AG04449 (cell line): ENCODE results near the gene NUP214.
"Not testable (repeated sequence)": the region's sequence is repeated elsewhere in the genome, so short reads cannot be mapped to it uniquely, and the experiment has no call there.

Experiments used
- CTCF ChIA-PET: fragments of 350-600 bp; formaldehyde crosslinking; extraction: SDS; loops from one replicate; lab custom pipeline; 2021; ENCODE audit warnings: antibody characterized with exemption; lab: Yijun Ruan, JAX
- POLR2A ChIA-PET: fragments of 400-600, 350-600 bp; formaldehyde crosslinking; extraction: SDS; loops from one replicate; lab custom pipeline; 2020; ENCODE audit warnings: antibody characterized with exemption, inconsistent platforms; lab: Yijun Ruan, JAX
- DNase-seq: peaks from one replicate; pipeline ENCODE4 v3.0.0-alpha.2; 2010; ENCODE audit warnings: low read depth, low spot score
- H3K4me3 ChIP-seq: 2 replicates; pipeline ENCODE4 v1.5.1; 2011; ENCODE audit warnings: low read depth, mild to moderate bottlenecking, control low read depth, low read length
- TF ChIP-seq, protein P1 (sequence below): IDR thresholded peaks from one replicate; pipeline ENCODE4 v1.5.1; 2011; ENCODE audit warnings: mild to moderate bottlenecking, moderate library complexity, low read length, control low read depth, inconsistent platforms; ENCODE audit not compliant: insufficient read depth; ENCODE audit errors: missing control alignments

Gene NUP214

DNA sequence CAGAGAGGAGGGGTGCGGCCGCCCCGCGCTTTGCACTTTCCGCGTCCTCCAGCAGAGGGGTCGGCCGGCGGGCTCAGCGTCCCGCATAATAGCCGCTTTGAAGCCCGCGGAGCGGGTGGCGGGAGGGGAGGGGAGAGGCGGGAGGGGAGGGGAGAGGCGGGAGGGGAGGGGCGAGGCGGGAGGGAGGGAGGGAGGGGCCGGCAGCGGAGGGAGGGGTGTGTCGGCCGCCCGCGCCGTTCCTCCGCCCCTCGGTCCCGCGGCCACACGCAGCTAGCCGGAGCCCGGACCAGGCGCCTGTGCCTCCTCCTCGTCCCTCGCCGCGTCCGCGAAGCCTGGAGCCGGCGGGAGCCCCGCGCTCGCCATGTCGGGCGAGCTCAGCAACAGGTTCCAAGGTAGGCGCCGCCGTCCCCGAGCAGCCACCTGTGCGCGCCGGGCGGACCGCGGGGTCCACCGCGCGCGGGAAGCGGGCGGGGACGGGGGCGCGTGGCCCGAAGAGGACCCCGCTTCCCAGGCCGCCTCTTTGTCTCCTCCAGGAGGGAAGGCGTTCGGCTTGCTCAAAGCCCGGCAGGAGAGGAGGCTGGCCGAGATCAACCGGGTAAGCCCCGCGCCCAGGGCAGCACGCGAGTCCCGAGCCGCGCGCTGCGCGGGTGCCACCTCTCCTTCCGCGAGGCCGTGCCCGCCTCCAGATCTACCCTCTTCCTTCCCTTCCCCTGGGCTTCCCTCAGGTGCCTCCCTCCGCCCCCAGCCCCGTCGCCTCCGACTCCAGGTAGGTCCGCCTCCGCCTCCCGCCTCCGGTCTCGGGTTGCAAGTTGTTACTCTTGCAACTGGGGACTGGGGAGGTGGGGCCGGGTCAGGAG, 28.9 kb upstream of the NUP214 start, which contains the start of gene AIF1L:
AIF1L (plus strand) TSS at position 263 of the 857 bp plus-strand sequence; CDS start at position 362, 99 bp downstream.
- POLR2A ChIA-PET = no interaction called here
- H3K4me3 ChIP-seq = peak within 1 kb of the TSS; percentile 8; the same call in 1 of the 2 replicates
- TF ChIP-seq, protein P1, sequence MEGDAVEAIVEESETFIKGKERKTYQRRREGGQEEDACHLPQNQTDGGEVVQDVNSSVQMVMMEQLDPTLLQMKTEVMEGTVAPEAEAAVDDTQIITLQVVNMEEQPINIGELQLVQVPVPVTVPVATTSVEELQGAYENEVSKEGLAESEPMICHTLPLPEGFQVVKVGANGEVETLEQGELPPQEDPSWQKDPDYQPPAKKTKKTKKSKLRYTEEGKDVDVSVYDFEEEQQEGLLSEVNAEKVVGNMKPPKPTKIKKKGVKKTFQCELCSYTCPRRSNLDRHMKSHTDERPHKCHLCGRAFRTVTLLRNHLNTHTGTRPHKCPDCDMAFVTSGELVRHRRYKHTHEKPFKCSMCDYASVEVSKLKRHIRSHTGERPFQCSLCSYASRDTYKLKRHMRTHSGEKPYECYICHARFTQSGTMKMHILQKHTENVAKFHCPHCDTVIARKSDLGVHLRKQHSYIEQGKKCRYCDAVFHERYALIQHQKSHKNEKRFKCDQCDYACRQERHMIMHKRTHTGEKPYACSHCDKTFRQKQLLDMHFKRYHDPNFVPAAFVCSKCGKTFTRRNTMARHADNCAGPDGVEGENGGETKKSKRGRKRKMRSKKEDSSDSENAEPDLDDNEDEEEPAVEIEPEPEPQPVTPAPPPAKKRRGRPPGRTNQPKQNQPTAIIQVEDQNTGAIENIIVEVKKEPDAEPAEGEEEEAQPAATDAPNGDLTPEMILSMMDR = no peak
- CTCF ChIA-PET = interaction anchor here (1.1 kb wide), 1 partner anchor 12 kb away, joined by 3 read pairs; no protein-coding TSS in a partner anchor
- DNase-seq = no peak

DNA sequence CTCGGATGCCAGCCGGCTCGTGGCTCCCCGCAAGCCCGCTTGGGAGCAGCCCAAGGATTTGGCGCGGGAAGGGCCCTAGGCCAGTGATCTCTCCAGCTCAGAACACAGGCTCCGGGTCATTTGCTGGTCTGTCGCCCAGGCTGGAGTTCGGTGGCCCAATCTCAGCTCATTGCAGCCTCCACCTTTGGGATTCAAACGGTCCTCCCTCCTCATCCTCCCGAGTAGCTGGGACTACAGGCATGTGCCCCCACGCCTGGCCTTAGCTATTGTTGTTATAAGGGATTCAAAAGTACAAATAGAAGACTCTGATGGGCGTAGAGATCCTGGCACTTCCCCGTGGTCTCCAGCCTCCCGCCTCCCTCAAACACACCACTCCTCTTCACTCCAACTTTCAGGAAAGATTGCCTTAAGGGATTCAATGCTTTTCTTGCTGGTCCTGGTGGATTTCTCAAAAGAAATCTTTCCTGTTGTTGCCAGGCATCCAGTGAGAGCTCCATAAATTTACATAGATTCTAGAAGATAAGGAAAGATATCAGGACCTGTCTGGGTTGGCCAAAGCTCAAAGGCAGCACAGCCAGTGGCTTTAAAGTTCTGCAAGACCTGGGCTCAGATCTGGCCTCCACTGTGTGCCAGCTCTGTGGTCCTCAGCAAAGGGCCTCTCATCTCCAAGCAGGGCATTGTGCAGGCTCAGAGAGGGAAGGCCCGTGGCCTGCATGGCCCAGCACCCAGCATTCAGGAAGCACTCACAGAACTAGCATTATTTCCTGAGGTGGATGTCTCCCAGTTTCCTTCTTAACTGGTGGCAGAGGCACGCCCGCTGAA, 28.0 kb upstream of the NUP214 start:
- TF ChIP-seq, protein P1 = no peak
- POLR2A ChIA-PET = interaction anchor here (0.7 kb wide), 1 partner anchor 208 kb away, joined by 3 read pairs; no protein-coding TSS in a partner anchor
- CTCF ChIA-PET = interaction anchor here (1.1 kb wide), 1 partner anchor 11 kb away, joined by 3 read pairs; no protein-coding TSS in a partner anchor
- DNase-seq = no peak
- no peak overlapping the region for H3K4me3 ChIP-seq

DNA sequence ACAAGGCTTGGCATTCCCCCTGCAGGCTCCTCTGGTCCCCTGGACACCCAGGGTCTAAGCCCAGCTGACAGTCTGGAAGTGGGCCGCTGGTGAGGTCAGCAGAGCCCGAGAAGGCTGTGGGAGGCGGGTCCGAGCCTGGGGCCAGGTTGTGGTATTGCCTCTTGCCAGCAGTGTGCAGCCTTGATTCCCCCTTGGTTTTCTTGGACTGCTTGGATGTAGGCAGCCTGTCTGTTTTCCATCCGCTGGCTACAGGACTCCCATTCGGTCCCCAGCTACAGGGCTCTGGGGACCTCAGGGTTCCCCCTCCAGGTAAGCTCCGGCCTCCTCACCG, 27.5 kb upstream of the NUP214 start:
- CTCF ChIA-PET = interaction anchor here (1.6 kb wide), 1 partner anchor 41 kb away, joined by 4 read pairs; no protein-coding TSS in a partner anchor
- POLR2A ChIA-PET = interaction anchor here (0.7 kb wide), 1 partner anchor 207 kb away, joined by 3 read pairs; no protein-coding TSS in a partner anchor
- no peak for DNase-seq
- TF ChIP-seq, protein P1 = no peak
- no peak overlapping the region for H3K4me3 ChIP-seq

DNA sequence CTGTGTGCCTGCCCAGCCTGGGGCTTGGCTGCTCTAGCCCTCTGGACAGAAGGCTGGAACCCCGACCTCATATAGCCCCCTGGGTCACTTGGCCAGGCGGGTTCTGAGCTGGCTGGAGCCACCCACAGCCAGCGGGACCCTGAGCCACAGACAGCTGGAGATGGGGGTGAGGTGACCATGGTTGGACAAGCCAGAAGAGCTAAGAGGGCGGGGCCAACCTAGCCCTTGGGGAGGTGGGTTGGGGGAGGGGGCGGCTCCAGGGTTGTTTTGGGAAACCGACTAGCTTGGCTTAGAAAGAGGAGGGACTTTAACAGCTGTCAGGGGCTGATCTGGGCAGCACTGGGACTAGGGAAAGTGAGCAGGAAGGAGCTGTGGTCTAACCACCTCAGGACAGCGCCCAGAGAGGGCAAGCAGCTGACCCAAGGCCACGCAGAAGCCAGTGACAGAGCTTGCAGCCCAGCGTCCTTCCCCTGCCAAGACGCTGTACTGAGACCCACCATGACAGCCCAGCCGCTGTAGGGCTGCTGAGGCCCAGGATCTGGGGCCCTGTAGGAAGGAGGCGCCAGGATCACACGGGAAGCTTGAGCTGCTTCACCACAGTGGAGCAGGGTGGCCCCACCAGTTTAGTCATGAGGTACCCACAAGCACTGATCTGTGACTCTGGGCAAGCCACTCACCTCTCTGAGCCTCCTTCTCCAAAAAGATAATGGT, 26.8 kb upstream of the NUP214 start:
- ChIA-PET POLR2A (no interaction called here), CTCF (interaction anchor here (0.9 to 1.6 kb wide), 3 partner anchors 31 to 238 kb away, joined by 3 to 4 read pairs (median 4); no protein-coding TSS in a partner anchor)
- TF ChIP-seq, protein P1 = no peak
- no peak overlapping the region for H3K4me3 ChIP-seq
- DNase-seq = no peak

DNA sequence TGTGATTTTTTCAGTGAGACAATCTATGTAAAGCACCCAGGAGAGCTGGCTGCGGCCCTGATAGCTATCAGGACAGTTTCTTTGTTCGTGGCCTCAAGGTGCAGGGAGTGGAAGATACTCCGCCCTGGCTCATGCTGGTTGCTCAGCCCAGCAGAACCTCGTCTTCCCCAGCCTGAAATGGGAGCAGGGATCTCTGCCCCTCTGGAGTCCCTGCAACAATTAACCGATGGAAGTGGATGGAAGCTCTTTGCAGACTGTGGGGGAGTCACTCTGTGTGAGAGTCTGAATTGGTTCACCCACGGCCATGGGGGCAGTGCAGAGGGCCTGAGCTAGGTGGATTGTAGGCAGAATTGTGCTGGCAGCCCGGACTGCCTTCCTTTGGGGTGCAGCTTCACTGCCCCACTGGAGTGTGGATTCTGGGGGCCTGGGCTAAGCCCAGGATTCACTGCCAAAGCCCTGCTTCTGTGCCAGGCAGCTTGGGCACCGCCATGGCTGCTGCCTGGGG, 26.2 kb upstream of the NUP214 start:
- TF ChIP-seq, protein P1 = no peak
- DNase-seq = no peak
- CTCF ChIA-PET = interaction anchor here (0.9 to 1.6 kb wide), 3 partner anchors 32 to 237 kb away, joined by 3 to 4 read pairs (median 4); no protein-coding TSS in a partner anchor
- H3K4me3 ChIP-seq = no peak overlapping the region
- POLR2A ChIA-PET = no interaction called here

DNA sequence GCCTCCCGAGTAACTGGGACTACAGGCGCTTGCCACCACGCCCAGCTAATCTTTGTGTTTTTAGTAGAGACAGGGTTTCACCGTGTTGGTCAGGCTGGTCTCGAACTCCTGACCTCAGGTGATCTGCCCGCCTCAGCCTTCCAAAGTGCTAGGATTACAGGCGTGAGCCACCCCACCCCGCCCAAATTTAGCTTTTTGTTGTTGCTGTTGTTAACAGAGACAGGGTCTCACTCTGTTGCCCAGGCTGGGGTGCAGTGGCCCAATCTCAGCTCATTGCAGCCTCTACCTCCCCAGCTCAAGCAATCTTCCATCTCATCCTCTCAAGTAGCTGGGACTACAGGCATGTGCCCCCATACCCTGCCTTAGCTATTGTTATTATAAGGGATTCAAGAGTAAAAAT, 25.5 kb upstream of the NUP214 start:
- H3K4me3 ChIP-seq, DNase-seq, POLR2A ChIA-PET: not testable (repeated sequence)
- CTCF ChIA-PET = interaction anchor here (0.9 to 1.1 kb wide), 2 partner anchors 33 to 41 kb away, joined by 4 read pairs; no protein-coding TSS in a partner anchor
